Measurements from ENCODE around the gene MCM9.

MCM9 gene

GRCh38 chr6:118931436-118931835 is 3.5 kb downstream of the MCM9 start:
- no peak for DNase-seq

DNA sequence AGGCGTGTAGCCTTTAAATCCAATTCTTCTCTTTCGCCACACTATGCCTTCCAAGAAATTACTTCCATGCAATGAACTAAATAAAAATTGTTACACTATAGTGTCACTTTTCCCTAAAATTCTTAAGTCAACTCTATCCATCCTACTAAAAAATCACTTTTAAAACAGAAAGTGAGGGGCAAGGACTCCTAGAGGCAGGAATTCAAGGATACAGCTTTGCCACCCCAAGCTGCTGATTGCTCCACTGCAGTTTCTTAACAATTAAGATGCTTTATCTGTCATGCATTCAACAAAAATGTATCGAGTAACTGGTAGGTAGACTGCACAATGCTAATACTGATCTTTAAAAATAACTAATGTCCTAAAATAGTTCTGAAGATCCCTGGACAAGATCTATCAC is 4.3 kb downstream of the MCM9 start:
- DNase-seq, result no peak

- DNase-seq, result no peak
Measured at GRCh38 chr6:118923035-118923434, 11.9 kb downstream of the MCM9 start.

DNA sequence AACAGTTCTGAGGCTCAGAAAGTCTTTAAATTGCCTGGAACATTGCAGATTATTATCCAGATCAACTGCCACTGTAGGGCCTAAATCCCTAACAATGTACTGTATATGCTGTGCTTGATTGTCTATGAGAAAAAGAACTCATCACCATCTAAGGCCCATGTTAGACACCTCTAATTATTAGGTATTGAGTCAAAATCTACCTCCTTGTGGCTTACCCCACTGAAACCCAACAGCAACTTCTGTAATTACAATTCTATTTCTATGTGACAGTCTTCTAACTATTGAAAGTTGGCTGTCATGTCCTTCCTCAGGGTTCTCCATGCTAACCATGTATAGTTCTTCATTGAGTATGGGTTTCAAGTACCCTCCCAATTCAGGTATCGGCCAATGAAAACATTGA is 13.9 kb downstream of the MCM9 start:
- no peak for DNase-seq

GRCh38 chr6:118918329-118918725 is 16.6 kb downstream of the MCM9 start:
- no peak for DNase-seq

- no peak for DNase-seq
Measured at GRCh38 chr6:118917546-118918328, 17.2 kb downstream of the MCM9 start.

- no peak for DNase-seq
Measured at GRCh38 chr6:118914598-118914997, 20.4 kb downstream of the MCM9 start.

DNA sequence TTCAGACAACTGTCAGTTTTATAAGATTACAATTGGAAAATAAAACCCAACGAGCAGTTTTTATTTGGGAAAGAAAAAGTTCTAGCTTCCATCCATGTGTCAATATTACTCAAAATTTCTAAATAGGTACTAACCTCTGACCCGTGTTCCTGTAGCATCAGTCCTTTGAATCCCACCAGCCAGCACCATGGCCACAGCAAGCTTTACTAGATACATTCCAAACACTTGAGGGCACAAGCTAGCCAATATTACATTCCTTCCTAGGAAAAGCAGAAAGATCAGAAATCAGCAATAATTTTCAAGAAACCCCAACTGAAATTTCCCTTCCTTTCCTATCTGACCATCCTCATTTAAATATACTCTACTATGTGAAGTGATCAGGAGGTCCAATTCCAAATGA is 21.8 kb downstream of the MCM9 start:
- DNase-seq, result no peak

GRCh38 chr6:118912646-118913045 is 22.3 kb downstream of the MCM9 start:
- peak; percentile 34 for DNase-seq

DNA sequence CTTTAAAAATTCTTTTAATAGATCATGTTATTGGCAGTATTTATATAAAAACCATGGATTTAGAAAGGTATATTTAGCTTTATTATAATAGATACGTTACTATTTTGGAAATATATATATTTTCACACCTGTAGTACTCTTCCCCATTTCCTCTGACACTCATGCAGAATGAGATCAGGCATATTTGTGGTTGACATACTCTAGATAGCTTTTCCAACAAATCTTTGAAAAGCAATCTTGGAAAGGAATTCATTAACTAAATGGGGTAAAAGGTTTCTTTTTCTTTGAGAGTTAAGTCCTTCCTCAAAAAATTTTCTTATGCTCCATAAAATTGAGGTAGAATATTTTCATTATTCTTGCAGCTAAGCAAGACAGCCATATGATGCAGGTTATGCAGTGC is 26.5 kb downstream of the MCM9 start:
- no peak for DNase-seq

DNA sequence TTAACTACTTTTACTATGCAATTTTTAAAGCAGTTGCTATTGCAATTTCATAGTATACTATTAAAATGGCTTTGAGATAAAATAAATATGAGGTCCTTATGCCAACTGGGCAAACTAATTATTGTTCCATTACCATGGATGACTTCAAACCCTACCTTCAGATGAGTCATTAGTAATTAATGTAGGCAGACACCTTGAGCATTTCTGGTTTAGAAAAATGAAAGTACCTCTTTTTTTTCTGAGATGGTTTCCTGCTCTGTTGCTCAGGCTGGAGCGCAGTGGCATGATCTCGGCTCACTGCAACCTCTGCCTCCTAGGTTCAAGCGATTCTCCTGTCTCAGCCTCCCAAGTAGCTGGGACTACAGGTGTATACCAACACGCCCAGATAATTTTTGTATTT is 29.1 kb downstream of the MCM9 start:
- no peak for DNase-seq

- no peak for DNase-seq
Measured at GRCh38 chr6:118905084-118905483, 29.9 kb downstream of the MCM9 start.

DNA sequence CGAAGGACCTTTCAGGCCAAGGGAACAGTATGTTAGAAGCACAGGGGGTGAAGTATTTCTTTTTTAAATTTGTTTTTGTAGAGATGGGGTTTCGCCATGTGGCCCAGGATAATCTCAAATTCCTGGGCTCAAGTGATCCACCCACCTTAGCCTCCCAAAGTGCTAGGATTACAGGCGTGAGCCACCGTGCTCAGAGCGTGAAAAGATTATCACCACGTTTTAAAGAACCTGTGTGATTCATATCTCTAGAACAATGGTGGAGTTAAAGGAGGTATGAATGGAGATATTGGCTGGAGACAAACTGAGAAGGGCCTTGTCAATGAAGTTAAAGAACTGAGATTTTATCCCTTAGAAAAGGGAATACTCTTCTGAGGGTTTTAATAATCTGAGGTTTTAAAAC is 31.3 kb downstream of the MCM9 start:
- no peak for DNase-seq

DNA sequence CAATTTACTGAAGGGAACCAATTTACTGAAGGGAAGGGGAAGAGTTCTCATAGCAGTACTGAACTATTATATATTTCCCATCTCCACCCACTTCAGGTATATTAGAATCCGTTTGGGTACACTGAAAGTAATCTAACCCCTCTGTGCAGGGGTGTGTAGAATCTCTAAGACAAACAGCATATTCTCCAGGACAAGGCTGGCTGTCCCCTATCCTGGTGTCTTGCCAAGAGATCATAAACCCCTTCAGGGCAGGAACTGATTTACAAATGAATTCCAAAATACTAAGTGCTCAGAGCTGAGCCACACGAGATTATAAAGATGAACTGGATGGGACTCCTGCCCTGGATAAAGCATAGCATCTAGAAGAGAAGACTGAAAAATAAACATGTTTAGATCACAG is 31.8 kb downstream of the MCM9 start:
- no peak for DNase-seq

DNA sequence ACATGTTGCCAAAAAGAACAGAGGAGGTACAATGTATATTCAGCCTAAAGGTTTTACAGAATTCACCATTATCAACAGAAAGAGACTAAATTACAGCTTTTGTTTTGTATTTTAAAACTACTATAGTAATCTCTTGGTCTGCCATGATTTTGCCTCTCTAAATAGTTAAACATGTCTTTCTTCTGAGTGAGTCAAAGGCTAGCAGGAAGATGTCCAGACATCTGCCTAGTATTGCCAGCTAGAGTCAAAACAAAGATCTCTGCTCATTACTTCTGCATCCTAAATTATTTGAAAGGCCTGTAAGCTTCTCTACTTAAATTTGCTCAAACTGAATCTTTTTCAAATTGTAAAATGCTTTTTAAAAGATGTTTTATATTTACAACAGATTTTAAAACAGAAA is 32.2 kb downstream of the MCM9 start:
- no peak for DNase-seq

DNA sequence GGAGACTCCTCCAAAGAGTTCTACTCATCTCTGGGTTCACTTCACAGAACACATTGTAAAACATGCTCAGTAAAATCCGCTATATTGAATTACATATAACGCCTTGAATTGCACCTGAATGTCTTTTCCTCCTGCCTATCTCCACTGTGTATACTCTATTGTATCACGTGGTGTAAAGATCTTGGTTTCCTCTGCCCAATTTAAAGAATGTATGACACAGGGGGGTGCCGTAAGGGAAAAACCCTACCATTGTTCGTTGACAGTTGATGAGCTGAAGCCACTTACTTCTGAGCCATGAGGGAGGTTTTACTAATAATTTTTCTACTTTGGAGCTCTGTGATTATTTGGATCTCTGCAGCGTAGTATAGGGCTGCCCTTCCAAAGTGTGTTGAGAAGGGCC is 35.0 kb downstream of the MCM9 start:
- no peak for DNase-seq

DNA sequence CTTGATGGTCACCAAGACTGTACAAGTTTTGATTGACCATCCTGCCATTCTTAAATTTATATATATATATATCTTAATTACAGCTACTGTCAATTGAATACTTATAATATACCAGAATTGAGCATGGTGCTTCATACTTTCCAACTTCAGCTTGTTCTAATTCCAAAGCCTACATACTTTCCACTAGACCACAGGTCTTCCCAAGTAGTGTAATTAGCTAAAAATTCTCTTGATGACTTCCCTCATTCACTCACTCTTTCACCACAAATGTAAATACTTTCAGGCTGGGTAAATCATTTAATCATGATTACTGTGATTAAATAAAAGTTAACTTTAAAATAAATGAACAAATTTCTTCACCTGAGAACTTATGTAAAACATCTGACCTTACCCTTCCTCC is 37.6 kb downstream of the MCM9 start:
- no peak for DNase-seq

DNA sequence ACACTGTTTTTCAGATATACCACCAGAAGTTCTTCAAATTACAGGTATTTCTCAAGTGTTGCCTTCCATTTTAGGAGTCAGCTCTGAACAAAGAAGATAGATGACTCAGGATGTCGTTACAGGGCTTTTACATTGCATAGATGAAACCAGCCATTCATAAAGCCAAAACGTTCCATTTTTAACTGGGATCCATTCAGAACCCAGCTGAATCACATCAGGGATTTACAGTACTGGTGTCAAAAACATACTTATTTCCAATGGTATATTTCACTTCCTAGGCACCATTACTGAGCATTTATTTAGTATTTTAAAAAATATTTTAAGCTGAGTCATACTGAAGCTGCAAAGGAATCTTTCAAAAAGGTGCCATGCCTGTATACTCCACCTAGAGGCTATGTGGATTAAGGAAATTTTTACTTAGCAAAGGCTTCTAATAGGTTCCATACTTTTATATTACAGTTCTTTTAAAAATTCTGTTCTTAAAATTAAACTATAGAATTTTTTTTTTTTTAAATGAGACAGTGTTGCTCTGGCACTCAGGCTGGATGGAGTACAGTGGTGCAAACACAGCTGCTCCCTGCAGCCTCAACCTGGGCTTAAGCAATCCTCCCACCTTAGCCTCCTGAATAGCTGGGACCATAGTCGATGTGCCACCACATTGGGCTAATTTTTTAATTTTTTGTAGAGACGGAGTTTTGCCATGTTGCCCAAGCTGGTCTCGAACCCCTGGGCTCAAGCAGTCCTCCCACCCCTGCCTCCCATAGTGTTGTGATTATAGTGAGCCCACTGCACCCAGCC is 38.4 kb downstream of the MCM9 start:
- DNase-seq, result no peak

DNA sequence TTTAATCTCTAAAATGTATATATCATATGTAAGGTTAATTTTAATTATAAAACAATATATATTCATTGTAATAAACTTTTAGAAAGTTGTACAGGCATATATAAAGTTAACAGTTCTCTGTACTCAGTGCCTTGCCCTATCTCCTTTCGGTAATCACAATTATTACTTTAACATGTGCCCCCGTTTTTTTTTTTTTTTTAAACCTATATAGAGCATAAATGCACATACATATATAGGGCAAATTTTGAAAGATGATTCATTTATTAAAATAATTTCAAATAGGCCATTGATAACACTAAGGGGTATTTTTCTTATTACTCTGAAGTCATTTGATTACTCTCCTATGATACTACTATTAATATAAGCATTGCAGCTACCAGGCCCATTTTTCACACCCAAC is 39.1 kb downstream of the MCM9 start:
- no peak for DNase-seq

DNA sequence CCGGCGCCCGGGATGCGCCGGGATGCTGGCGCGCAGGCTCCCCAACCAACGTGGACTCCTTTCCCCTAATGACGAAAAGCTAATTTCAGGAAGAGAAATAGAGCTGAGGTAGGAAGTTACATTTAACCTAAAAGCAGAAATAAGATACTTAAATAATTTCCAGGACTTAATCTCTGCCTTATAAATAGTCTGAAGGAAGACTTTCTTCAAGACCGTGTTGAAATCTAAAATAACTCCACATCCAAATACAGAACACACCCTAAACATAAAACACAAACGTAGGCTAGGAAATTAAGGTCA is 39.7 kb downstream of the MCM9 start:
- no peak for DNase-seq

- DNase-seq, result no peak
Measured at GRCh38 chr6:118894425-118895260, 40.3 kb downstream of the MCM9 start.

DNA sequence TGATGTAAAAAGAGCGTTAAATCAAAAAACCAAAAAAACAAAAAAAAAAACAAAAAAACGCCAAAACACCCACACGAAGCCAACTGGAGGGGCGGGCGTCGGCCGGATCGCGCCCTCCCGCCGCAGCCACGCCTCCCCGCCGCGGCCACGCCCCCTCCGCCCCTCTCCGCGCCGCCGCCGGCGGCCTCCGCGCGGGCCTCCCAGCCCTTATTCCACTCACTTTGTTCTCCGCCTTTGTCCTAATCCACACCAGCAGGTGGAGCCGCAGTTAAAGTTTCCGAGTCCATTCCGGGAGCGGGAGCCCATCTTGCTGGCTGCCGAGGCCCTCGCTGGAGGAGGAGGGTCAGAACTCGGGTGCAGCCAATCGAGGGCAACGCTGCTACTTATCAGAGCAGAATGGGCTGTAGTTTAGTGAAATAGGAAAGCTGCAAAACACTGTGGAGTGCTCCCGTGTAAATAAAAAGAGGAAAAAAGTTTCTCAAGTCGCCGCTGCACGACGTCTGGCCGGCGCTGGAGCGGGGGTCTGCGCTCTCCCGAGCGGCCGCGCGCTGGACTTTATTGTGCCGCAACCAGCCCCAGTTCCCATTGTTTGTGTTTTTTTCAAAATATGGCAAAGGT is 41.0 kb downstream of the MCM9 start, which contains the start of gene ASF1A:
Gene ASF1A (plus strand): TSS at position 346 of the 618 bp plus-strand sequence. CDS start 262 bp downstream, at position 608.
- peak; percentile 82 for DNase-seq
